ENCODE data around the gene ZDHHC1.

ZDHHC1 gene

DNA sequence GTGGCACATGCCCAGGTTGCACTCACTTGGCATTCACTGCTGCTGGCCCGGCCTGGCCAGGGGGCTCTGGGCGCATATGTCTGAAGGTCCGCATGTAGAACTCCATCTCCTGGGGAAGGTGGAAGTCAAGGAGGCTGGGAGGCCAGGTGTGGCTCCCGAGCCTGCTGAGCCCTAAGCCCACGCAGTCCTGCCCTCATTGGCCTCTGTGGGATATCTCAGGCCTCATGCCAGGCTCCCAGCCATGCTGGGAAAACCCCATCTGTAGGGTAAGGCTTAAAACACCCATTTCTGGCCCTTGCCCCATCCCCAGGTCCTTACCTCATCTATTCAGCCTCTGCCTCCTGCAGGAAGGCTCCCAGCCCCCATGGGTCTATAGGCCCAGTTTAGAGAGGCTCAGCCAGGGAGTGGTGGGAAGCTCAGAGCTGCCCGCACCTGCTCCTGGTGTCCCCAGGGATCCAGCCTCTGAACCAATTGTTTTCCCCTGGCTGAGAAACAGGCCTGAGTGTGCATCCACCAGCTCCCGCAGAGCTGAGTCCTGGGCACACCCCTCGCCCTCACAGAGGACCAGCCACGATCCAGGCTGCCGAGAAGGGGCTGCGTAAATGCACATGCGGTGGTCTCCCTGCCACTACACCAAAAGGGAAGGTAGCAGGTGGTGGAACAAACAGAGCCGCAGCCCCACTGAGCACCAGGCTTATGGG is 20.7 kb downstream of the ZDHHC1 start:
- no peak overlapping the region for H3K4me3 ChIP-seq (ENCODE audit: low read depth, low read length)
- peak overlapping the region; percentile 12 for H3K27ac ChIP-seq

DNA sequence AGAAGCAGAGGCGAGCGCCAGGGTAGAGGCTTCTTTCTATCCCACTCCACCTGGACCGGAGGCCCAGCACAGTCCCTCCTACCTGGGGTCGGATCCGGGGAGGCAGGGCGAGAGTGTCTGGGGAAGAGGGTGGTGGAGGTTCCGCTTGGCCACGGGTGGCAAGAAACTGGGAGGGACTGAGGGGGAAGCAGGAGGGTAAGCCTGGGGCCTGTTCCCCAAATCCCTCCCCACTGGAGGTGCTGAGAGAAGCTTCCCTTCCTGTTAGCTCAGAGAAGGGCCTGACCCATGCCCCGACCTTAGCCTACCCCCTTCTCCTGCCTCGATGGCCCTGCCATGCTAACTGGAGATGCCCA is 21.2 kb downstream of the ZDHHC1 start:
- H3K4me2 ChIP-seq (ENCODE audit: low read length): no peak overlapping the region
- H3K27ac ChIP-seq: no peak overlapping the region
- no peak for TF ChIP-seq CTCF (IDR thresholded peaks at IDR 0.05)
- H3K4me1 ChIP-seq: peaks cover 21% of the 10 kb centered on the region
- H3K27me3 ChIP-seq (ENCODE audit: control insufficient read depth, insufficient read depth, low read length): no peaks in the 10 kb centered on the region
- no peaks in the 10 kb centered on the region for H3K79me2 ChIP-seq
- no peaks in the 10 kb centered on the region for H3K36me3 ChIP-seq (ENCODE audit: control insufficient read depth, insufficient read depth, low read length)
- no peak overlapping the region for H3K4me3 ChIP-seq (ENCODE audit: low read depth, low read length)
- H3K9ac ChIP-seq: no peak overlapping the region
- H2AFZ ChIP-seq: no peak overlapping the region
- H3K9me3 ChIP-seq (ENCODE audit: control insufficient read depth, low read length): no peaks in the 10 kb centered on the region

More for the DNA sequence above, 20.7 kb downstream of the ZDHHC1 start:
- Histone ChIP-seq H3K27me3 (ENCODE audit: control insufficient read depth, insufficient read depth, low read length) (no peaks in the 10 kb centered on the region), H3K79me2 (no peaks in the 10 kb centered on the region), H3K36me3 (ENCODE audit: control insufficient read depth, insufficient read depth, low read length) (no peaks in the 10 kb centered on the region), H2AFZ (no peak overlapping the region), H3K9ac (no peak overlapping the region), H3K9me3 (ENCODE audit: control insufficient read depth, low read length) (no peaks in the 10 kb centered on the region), H3K4me2 (ENCODE audit: low read length) (no peak overlapping the region), H3K4me1 (peaks cover 26% of the 10 kb centered on the region)
- no peak for TF ChIP-seq CTCF (IDR thresholded peaks at IDR 0.05)

DNA sequence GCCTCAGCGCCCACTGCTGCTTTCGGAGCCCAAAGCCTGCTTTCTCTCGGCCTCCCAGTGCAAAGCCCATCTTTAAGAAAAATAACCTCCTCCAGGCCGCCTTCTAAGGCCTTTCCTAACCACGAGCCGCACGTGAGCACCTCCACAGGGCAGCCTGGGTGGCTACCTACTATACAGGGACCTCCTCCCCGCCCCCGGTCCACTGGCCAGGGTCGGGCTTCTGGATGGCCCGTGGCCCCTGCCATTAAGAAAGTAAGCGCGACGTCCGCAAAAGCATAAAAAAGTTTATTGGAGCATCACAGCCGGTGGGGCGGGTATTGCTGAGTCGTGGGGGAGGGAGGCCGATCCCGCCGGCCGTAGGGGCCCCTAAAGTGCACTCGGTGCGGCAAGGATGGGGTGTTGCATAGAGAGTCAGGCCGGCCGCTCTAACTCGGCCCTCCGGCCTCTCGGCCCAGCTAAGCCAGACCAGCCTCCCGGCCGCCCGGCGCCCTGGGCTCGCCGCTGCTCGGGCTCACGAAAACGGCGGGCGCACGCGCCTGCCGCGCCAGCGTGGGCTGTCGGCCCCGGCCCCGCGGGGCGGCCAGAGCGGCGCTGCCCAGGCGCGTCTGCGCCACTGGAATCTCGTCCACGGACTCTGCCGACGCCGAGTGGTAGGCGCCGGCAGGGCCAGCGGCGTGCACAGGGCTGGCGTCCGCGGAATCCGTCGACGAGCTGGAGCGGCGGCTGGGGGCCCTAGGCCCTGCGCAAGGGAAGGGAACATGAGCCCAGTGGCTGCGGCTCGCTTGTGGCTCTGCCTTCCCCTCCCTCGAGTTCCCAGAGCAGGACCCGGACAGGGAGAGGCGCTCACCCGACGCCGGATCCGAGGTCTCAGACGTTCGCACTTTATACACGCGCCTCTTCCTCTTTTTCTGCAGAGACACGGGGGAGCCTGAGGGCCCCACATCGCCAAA is 21.8 kb downstream of the ZDHHC1 start:
- Histone ChIP-seq H2AFZ (no peak overlapping the region), H3K9ac (no peak overlapping the region), H3K79me2 (no peaks in the 10 kb centered on the region), H3K4me3 (ENCODE audit: low read depth, low read length) (no peak overlapping the region), H3K4me1 (peaks cover 17% of the 10 kb centered on the region), H3K4me2 (ENCODE audit: low read length) (peak overlapping the region; percentile 76), H3K27ac (no peak overlapping the region), H3K9me3 (ENCODE audit: control insufficient read depth, low read length) (no peaks in the 10 kb centered on the region), H3K27me3 (ENCODE audit: control insufficient read depth, insufficient read depth, low read length) (no peaks in the 10 kb centered on the region), H3K36me3 (ENCODE audit: control insufficient read depth, insufficient read depth, low read length) (no peaks in the 10 kb centered on the region)
- no peak for TF ChIP-seq CTCF (IDR thresholded peaks at IDR 0.05)

DNA sequence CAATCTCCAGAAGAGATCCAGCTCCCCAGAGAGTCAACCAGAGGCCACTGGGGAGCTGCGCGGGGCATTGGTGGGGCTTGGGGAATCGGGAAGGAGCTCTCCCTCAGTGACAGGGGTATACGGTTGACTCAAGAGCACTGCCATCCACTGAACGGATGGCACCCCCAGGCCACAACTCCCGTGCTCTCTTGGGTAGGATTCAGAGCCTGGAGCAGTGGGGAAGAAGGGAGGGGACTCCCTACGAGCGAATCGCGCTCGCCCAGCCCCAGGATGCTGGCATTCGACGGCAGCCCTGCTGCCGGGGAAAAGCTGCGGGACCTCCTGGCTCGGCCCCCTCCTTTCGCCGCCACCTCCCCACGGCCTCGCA is 22.5 kb downstream of the ZDHHC1 start:
- Histone ChIP-seq H3K4me1 (peaks cover 17% of the 10 kb centered on the region), H3K9ac (no peak overlapping the region), H2AFZ (peak overlapping the region; percentile 69), H3K79me2 (no peaks in the 10 kb centered on the region), H3K36me3 (ENCODE audit: control insufficient read depth, insufficient read depth, low read length) (no peaks in the 10 kb centered on the region), H3K9me3 (ENCODE audit: control insufficient read depth, low read length) (no peaks in the 10 kb centered on the region), H3K4me2 (ENCODE audit: low read length) (peak overlapping the region; percentile 76), H3K27me3 (ENCODE audit: control insufficient read depth, insufficient read depth, low read length) (no peaks in the 10 kb centered on the region), H3K4me3 (ENCODE audit: low read depth, low read length) (peak overlapping the region; percentile 64), H3K27ac (peak overlapping the region; percentile 34)
- TF ChIP-seq CTCF (IDR thresholded peaks at IDR 0.05): no peak

All from parathyroid adenoma (tissue), 2 donors.